NCI-H2227 (cell line): ENCODE measurements around the gene KRTAP7-1.

Experiments used
- DNase-seq: peaks from one replicate; lab custom pipeline; 2025; ENCODE audit not compliant: unreplicated experiment; lab: John Stamatoyannopoulos, UW

Gene KRTAP7-1

GRCh38 chr21:30829659-30830058 lies at the start of gene KRTAP7-1:
TSS of gene KRTAP7-1 (minus strand) at chr21:30829759. CDS start at chr21:30829698, 61 bp downstream.
- DNase-seq, result no peak

GRCh38 chr21:30874526-30874925 lies 45.0 kb upstream of the KRTAP7-1 start:
- no peak for DNase-seq

- DNase-seq, result no peak
Measured at GRCh38 chr21:30847627-30848500, 18.3 kb upstream of the KRTAP7-1 start.

GRCh38 chr21:30842990-30843389 lies 13.4 kb upstream of the KRTAP7-1 start:
- DNase-seq, result no peak

- no peak for DNase-seq
Measured at GRCh38 chr21:30839304-30839703, 9.7 kb upstream of the KRTAP7-1 start.

GRCh38 chr21:30838536-30838935 lies 9.0 kb upstream of the KRTAP7-1 start:
- DNase-seq, result no peak

- DNase-seq, result no peak
Measured at GRCh38 chr21:30831194-30831765, 1.7 kb upstream of the KRTAP7-1 start.

GRCh38 chr21:30818837-30819610 lies 10.5 kb downstream of the KRTAP7-1 start:
- DNase-seq, result no peak

GRCh38 chr21:30813174-30813573 lies 16.4 kb downstream of the KRTAP7-1 start, which contains the start of gene KRTAP8-1:
TSS of gene KRTAP8-1 (minus strand) at chr21:30813274. CDS start at chr21:30813220, 54 bp downstream.
- DNase-seq, result no peak

- no peak for DNase-seq
Measured at GRCh38 chr21:30800605-30801004, 29.0 kb downstream of the KRTAP7-1 start.

- no peak for DNase-seq
Measured at GRCh38 chr21:30793581-30794314, 35.8 kb downstream of the KRTAP7-1 start.

GRCh38 chr21:30779249-30779648 lies 50.3 kb downstream of the KRTAP7-1 start:
- DNase-seq, result no peak
